ENCODE measurements around the gene IGF2BP2. TPM values are rescaled to one million over a fixed set of nuclear protein-coding genes. Genes with fewer than 3 reads are reported as not detected.

IGF2BP2 gene
- total and polyA plus RNA-seq, 2 of the 4 experiments (the other 2 are of a cell fraction), result 23.4 to 88.2 TPM

DNA sequence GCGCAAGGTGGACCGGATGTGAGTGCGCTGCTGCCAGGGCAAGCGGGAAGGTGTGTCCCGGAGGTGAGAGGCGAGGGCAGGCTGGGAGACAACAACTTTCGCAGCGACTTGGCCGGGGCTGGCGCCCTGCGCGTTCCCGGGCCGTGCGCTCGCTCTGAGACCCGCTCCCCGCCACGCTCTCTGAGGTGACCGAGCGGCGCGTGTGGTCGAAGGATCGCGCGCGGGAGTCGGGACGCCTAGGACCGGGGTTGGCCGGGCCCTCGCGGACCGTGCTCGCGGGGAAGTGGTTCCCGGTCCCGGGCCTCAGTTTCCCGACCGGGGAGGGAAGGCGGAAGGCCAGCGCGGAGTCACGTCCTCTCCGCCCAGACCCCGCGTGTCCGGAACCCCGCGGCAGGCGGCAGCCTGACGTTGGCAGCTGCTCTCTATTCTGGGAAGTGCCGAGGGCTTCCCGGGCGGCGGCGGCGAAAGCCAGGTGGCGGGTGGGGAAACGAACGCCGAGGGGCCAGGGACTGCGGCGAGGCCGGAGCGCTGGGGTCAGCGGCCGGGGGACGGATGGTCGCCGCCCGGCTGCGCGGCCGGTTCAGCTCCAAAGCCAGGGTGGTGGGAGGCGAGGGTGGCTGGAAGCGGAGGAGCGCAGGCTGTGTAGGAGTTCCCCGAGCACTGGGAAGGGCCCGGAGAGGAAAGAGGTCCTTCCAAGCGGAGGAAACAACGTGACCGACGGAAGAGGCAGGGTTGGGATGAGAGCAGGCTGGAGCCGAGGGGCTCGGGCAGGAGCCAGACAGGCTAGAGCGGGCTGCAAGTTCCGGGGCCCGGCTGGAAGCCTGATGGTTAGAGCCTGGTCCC lies 1.0 kb upstream of the IGF2BP2 start:
- peak overlapping the region; percentile 87 for H2BK5ac ChIP-seq (ENCODE audit: low read depth, low read length, poor library complexity, severe bottlenecking)
- H3K18ac ChIP-seq (ENCODE audit: low read depth, low read length), result peak overlapping the region; percentile 11; the same call in 1 of the 2 replicates
- no peaks in the 10 kb centered on the region for H3K27me3 ChIP-seq (ENCODE audit: control insufficient read depth, insufficient read depth, low read length)
- H2AK9ac ChIP-seq (replicated peaks; ENCODE audit: low read depth, low read length, poor library complexity), result peak overlapping the region; percentile 89
- H4K8ac ChIP-seq (ENCODE audit: low read depth in 2 of 2, low read length in 2 of 2), result peak overlapping the region; percentile 8 to 56; a peak in 1 of 4 replicates
- intact Hi-C loops (cut with micrococcal nuclease), result loop anchor here (2.0 kb wide), 1 partner anchor 81 kb away; no protein-coding TSS in a partner anchor
- peaks cover 15% of the 10 kb centered on the region; the same call in 1 of the 2 replicates for H4K20me1 ChIP-seq (ENCODE audit: insufficient read depth, low read length)
- peak overlapping the region; percentile 72 for H3K27ac ChIP-seq (ENCODE audit: insufficient read depth, low read length)
- peak overlapping the region; percentile 66; the same call in 1 of the 2 replicates for H4K91ac ChIP-seq (ENCODE audit: insufficient read depth, low read depth, low read length)
- no peak overlapping the region; the same call in 1 of the 2 replicates for H4K5ac ChIP-seq (ENCODE audit: low read depth, low read length)
- TF ChIP-seq RCOR1 (IDR thresholded peaks at IDR 0.05; ENCODE audit: insufficient replicate concordance, low read length) (no peak), MAZ (IDR thresholded peaks at IDR 0.05; ENCODE audit: borderline replicate concordance, low read depth, low read length) (peak; percentile 30; the same call in 1 of the 2 replicates), MXI1 (IDR thresholded peaks at IDR 0.05; ENCODE audit: borderline replicate concordance, low read depth, low read length) (peak; percentile 55; the same call in 1 of the 2 replicates), NFE2L2 (IDR thresholded peaks at IDR 0.05; ENCODE audit: low read depth, low read length) (no peak)
- TF ChIP-seq, protein P1, sequence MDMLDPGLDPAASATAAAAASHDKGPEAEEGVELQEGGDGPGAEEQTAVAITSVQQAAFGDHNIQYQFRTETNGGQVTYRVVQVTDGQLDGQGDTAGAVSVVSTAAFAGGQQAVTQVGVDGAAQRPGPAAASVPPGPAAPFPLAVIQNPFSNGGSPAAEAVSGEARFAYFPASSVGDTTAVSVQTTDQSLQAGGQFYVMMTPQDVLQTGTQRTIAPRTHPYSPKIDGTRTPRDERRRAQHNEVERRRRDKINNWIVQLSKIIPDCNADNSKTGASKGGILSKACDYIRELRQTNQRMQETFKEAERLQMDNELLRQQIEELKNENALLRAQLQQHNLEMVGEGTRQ (IDR thresholded peaks at IDR 0.05; ENCODE audit: low read depth, low read length), result no peak
- peak overlapping the region; percentile 87 for H3K4me2 ChIP-seq (ENCODE audit: low read depth, low read length)
- peak overlapping the region; percentile 37; the same call in 1 of the 2 replicates for H2AK5ac ChIP-seq (ENCODE audit: low read depth, low read length)
- H2BK20ac ChIP-seq (ENCODE audit: low read depth, low read length), result no peak overlapping the region
- CTCF ChIA-PET, result no interaction called here
- in situ Hi-C loops (cut with MboI; ENCODE audit: low sequenced_read_pairs), result no loop called here
- peak overlapping the region; percentile 84 for H3K4ac ChIP-seq (ENCODE audit: low read depth, low read length)
- ATAC-seq (ENCODE audit: low read depth) (peak; percentile 7), DNase-seq (peak; percentile 44)
- H3K14ac ChIP-seq (replicated peaks; ENCODE audit: low read depth, low read length), result peak overlapping the region; percentile 75
- H2BK120ac ChIP-seq (ENCODE audit: low read depth, low read length), result peak overlapping the region; percentile 44
- peak overlapping the region; percentile 61 for H3K56ac ChIP-seq (ENCODE audit: extremely low read depth, insufficient read depth, low read length)
- H2AFZ ChIP-seq (replicated peaks; ENCODE audit: low read length, poor library complexity), result peak overlapping the region; percentile 96
- POLR2A ChIA-PET (ENCODE audit: unreplicated experiment), result no interaction called here
- peak overlapping the region; percentile 84 for H3K4me3 ChIP-seq (ENCODE audit: insufficient read depth, low read depth, low read length)
- dilution Hi-C loops (cut with HindIII; ENCODE audit: low sequenced_read_pairs, unreplicated experiment), result no loop called here
- peak overlapping the region; percentile 92 for H3K23ac ChIP-seq (ENCODE audit: low read depth, low read length)
- no peaks in the 10 kb centered on the region for H3K9me3 ChIP-seq (ENCODE audit: control insufficient read depth, insufficient read depth, low read length)
- no TSS peak for BruUV-seq (replicated peaks)
- WGBS, 2 experiments (ENCODE audit: extremely low coverage in 2 of 2, insufficient read length in 1 of 2), result 1% methylated on average over 61 of the region's 90 CpGs; no CpG with 5 or more reads in 1 of the 2 experiments
- 0 out of 2 replicates have a peak, but pooled peaks cover 3% of the 10 kb centered on the region for H3K36me3 ChIP-seq (ENCODE audit: control insufficient read depth, insufficient read depth, low read length)
- H3K9ac ChIP-seq (ENCODE audit: low read depth, low read length), result peak overlapping the region; percentile 29
- H3K4me1 ChIP-seq (ENCODE audit: control insufficient read depth, insufficient read depth, low read length), result peaks cover 4% of the 10 kb centered on the region; the same call in 1 of the 2 replicates
- H3K79me1 ChIP-seq (ENCODE audit: low read depth in 1 of 2, low read length in 2 of 2), result peaks cover 20 to 25% of the 10 kb centered on the region in 2 experiments
- peaks cover 3% of the 10 kb centered on the region; the same call in 1 of the 2 replicates for H3K9me1 ChIP-seq (ENCODE audit: insufficient read depth, low read length)
- H2BK15ac ChIP-seq (ENCODE audit: low read depth, low read length), result 0 out of 3 replicates have a peak overlapping the region, but pooled peaks have one; percentile 34
